Natural killer cell (primary cell): Measurements from ENCODE around the gene ADAM19. TPM values are rescaled to one million over a fixed set of nuclear protein-coding genes. Genes with fewer than 3 reads are reported as not detected.

Source experiments
- ATAC-seq, 3 donors: fragments of 150-1000 bp in 2 of 3; fragments of 200-7000 bp in 1 of 3; cut with Tn5 transposase; 1 replicate in 1 of 3; 2 replicates in 2 of 3; pipeline ENCODE4 v1.10.0; 2021; ENCODE audit warnings: mild to moderate bottlenecking in 2 of 3, moderate library complexity in 2 of 3
- DNase-seq, 2 donors: peaks; one replicate each; pipeline versions ENCODE4 v3.0.0 to v3.0.0-alpha.2; 2013 to 2021; ENCODE audit warnings: mixed read lengths in 1 of 2
- H3K27ac ChIP-seq: one replicate; pipeline ENCODE4 v1.5.1; 2013; ENCODE audit warnings: mild to moderate bottlenecking, low read length
- H3K27me3 ChIP-seq: one replicate; pipeline ENCODE4 v1.6.1; 2013; ENCODE audit warnings: low read length; ENCODE audit not compliant: control insufficient read depth, insufficient read depth
- H3K36me3 ChIP-seq: one replicate; pipeline ENCODE4 v1.6.1; 2013; ENCODE audit warnings: low read length; ENCODE audit not compliant: control insufficient read depth, insufficient read depth
- H3K4me1 ChIP-seq: one replicate; pipeline ENCODE4 v1.6.1; 2013; ENCODE audit warnings: low read length; ENCODE audit not compliant: control insufficient read depth, insufficient read depth
- H3K4me3 ChIP-seq: one replicate; pipeline ENCODE4 v1.5.1; 2013; ENCODE audit warnings: low read length
- H3K9me3 ChIP-seq: one replicate; pipeline ENCODE4 v1.6.1; 2013; ENCODE audit warnings: low read length; ENCODE audit not compliant: control insufficient read depth, insufficient read depth
- H3K27ac Mint-ChIP-seq, 2 donors: one replicate each; pipeline ENCODE4 v1.8.0; 2022; ENCODE audit warnings: mild to moderate bottlenecking in 2 of 2, mixed read lengths in 2 of 2, moderate library complexity in 1 of 2
- H3K27me3 Mint-ChIP-seq, 2 donors: one replicate each; pipeline ENCODE4 v1.8.0; 2022; ENCODE audit warnings: low read depth in 2 of 2, mixed read lengths in 2 of 2
- H3K36me3 Mint-ChIP-seq: one replicate; pipeline ENCODE4 v1.8.0; 2022; ENCODE audit warnings: mixed read lengths
- H3K4me1 Mint-ChIP-seq, 2 donors: one replicate each; pipeline ENCODE4 v1.8.0; 2022; ENCODE audit warnings: mixed read lengths in 2 of 2
- H3K4me3 Mint-ChIP-seq: one replicate; pipeline ENCODE4 v1.8.0; 2022; ENCODE audit warnings: mild to moderate bottlenecking, moderate library complexity, mixed read lengths
- H3K9me3 Mint-ChIP-seq, 2 donors: one replicate each; pipeline ENCODE4 v1.8.0; 2022; ENCODE audit warnings: mixed read lengths in 2 of 2
- WGBS: methylation state at CpG from one replicate; pipeline ENCODE4 v1.1.7; 2013; ENCODE audit warnings: missing lambda C conversion rate; ENCODE audit not compliant: insufficient coverage; 5-methylcytosine and 5-hydroxymethylcytosine counted together
- intact Hi-C: fragments of 100-400 bp; cut with micrococcal nuclease; formaldehyde crosslinking; loops from one replicate; pipeline ENCODE4 v1.14.2; 2022
- total RNA-seq, 4 donors: library from RNA; stranded (reverse); fragments of 120-200 nt in 1 of 4; gene quantifications; one replicate each; pipeline versions ENCODE4 v1.2.3 to v1.2.4, GENCODE V29; 2013 to 2022
- TF ChIP-seq, protein P1 (sequence below): fragments of 200-600 bp; IDR thresholded peaks from one replicate; pipeline ENCODE4 v1.8.0; 2022; ENCODE audit warnings: antibody characterized with exemption

ADAM19 gene
- total RNA-seq, 3 donors from 2014 or later (not counting 1 experiment from before 2014, with no cell fraction given): 1.2 to 28.0 (median 4.7) TPM

DNA sequence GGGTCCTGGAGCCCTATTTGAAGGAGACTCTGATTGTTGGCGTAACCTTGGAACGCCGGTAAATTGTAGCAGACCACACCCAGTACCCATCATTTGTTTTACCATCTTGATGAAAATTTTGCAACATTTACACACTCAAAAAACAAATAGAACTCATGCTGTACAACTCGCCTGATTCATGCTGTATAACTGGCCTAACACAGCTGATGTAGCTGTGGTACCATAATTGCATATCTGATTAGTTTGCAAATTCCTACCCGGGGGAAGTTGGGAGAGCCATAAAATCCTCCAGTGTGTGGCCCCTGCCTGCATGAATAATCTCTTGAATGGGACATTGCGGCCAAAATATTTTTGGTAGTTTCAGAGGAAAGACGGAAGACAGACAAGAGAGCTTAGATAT, 105.9 kb downstream of the ADAM19 start:
- Mint-ChIP-seq H3K4me3 (no peak overlapping the region), H3K4me1 (peaks cover 0 to under 1% of the 10 kb centered on the region in 2 donors), H3K9me3 (no peaks in the 10 kb centered on the region), H3K27me3 (peaks cover 5 to 13% of the 10 kb centered on the region in 2 donors), H3K36me3 (no peaks in the 10 kb centered on the region), H3K27ac (no peak overlapping the region)
- H3K9me3 ChIP-seq: no peaks in the 10 kb centered on the region
- TF ChIP-seq, protein P1, sequence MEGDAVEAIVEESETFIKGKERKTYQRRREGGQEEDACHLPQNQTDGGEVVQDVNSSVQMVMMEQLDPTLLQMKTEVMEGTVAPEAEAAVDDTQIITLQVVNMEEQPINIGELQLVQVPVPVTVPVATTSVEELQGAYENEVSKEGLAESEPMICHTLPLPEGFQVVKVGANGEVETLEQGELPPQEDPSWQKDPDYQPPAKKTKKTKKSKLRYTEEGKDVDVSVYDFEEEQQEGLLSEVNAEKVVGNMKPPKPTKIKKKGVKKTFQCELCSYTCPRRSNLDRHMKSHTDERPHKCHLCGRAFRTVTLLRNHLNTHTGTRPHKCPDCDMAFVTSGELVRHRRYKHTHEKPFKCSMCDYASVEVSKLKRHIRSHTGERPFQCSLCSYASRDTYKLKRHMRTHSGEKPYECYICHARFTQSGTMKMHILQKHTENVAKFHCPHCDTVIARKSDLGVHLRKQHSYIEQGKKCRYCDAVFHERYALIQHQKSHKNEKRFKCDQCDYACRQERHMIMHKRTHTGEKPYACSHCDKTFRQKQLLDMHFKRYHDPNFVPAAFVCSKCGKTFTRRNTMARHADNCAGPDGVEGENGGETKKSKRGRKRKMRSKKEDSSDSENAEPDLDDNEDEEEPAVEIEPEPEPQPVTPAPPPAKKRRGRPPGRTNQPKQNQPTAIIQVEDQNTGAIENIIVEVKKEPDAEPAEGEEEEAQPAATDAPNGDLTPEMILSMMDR: no peak
- no peaks in the 10 kb centered on the region for H3K4me1 ChIP-seq
- intact Hi-C loops: no loop called here
- WGBS: 93% methylated on average over 7 of the region's 7 CpGs
- no peaks in the 10 kb centered on the region for H3K27me3 ChIP-seq
- ATAC-seq: no peak
- no peak for DNase-seq
- H3K4me3 ChIP-seq: no peak overlapping the region
- no peaks in the 10 kb centered on the region for H3K36me3 ChIP-seq
- no peak overlapping the region for H3K27ac ChIP-seq

DNA sequence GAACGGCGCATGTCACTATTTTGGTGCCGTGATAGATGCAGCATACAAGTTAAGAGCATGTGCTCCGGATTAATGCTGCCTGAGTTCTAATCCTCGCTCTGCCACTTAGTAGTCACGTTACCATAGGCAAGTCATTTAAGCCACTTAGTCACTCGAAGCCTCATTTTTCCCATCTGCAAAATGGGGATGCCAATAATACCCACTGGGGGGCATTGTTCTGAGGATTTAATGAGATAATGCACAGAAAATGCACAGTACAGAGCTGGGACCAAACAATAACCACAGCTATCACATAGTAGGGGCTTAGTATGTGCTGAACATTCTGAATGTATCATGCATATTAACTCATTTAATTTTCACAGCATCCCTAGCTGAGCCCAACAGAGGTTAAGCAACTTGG, 106.5 kb downstream of the ADAM19 start:
- TF ChIP-seq, protein P1: no peak
- no peak for ATAC-seq
- no peak overlapping the region for H3K27ac Mint-ChIP-seq
- peaks cover 7 to 19% of the 10 kb centered on the region in 2 donors for H3K27me3 Mint-ChIP-seq
- H3K27me3 ChIP-seq: no peaks in the 10 kb centered on the region
- H3K9me3 ChIP-seq: no peaks in the 10 kb centered on the region
- 97% methylated on average over 7 of the region's 7 CpGs for WGBS
- intact Hi-C loops: no loop called here
- peaks cover 0 to 7% of the 10 kb centered on the region in 2 donors for H3K4me1 Mint-ChIP-seq
- DNase-seq: no peak
- no peak overlapping the region for H3K4me3 Mint-ChIP-seq
- no peak overlapping the region for H3K4me3 ChIP-seq
- H3K9me3 Mint-ChIP-seq: no peaks in the 10 kb centered on the region
- H3K27ac ChIP-seq: no peak overlapping the region
- peaks cover 4% of the 10 kb centered on the region for H3K4me1 ChIP-seq
- H3K36me3 ChIP-seq: no peaks in the 10 kb centered on the region
- no peaks in the 10 kb centered on the region for H3K36me3 Mint-ChIP-seq

DNA sequence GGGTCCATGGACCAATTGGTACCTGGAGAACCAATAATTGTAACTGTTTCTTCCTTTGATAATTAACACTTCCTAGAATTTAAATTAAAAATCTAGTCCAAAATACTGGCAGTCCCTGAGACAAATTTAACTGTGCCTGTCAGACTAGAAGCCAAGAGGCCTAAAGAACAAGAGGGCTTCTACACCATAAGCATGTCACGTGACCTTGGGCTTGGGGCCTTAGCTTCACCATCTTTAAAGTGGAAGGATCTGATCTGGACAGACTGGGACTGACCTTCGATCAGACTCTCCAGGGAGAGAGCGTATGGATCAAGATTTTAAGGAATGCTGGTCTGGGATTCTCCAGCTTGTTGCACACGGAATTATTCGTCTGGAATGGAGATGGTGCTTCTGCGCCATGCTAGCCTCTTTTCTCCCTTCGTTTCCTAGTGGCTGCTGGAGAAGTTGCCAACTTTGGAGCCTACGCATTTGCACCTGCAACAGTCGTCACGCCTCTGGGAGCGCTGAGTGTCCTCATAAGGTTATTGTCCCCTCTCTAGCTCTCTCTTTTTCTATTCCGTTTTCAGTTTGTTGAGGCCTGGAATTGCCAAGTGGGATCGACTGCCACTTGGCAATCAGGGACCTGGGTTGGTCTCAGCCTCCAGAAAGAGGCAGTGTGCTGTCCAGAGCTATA, 107.1 kb downstream of the ADAM19 start:
- Mint-ChIP-seq H3K27me3 (peaks cover 13 to 21% of the 10 kb centered on the region in 2 donors), H3K36me3 (no peaks in the 10 kb centered on the region), H3K27ac (no peak overlapping the region), H3K9me3 (no peaks in the 10 kb centered on the region), H3K4me1 (peaks cover 0 to 11% of the 10 kb centered on the region in 2 donors), H3K4me3 (no peak overlapping the region)
- H3K27me3 ChIP-seq: no peaks in the 10 kb centered on the region
- DNase-seq (no peak), ATAC-seq (no peak)
- peaks cover 4% of the 10 kb centered on the region for H3K4me1 ChIP-seq
- H3K27ac ChIP-seq: no peak overlapping the region
- TF ChIP-seq, protein P1: no peak
- no peaks in the 10 kb centered on the region for H3K9me3 ChIP-seq
- no peak overlapping the region for H3K4me3 ChIP-seq
- intact Hi-C loops: no loop called here
- H3K36me3 ChIP-seq: no peaks in the 10 kb centered on the region
- 94% methylated on average over 13 of the region's 13 CpGs for WGBS
